PC-9 (cell line): ENCODE data around the gene ZNF154. TPM values are rescaled to one million over a fixed set of nuclear protein-coding genes. Genes with fewer than 3 reads are reported as not detected.

Experiments used
- BruUV-seq: library from RNA; stranded (reverse); fragments of 400-500 nt; replicated peaks from 2 replicates; lab custom pipeline; 2021; lab: Mats Ljungman, UMichigan
- CTCF ChIA-PET: fragments of 300-600 bp; sonication (Branson Sonifier 250); formaldehyde crosslinking; loops from one replicate; lab custom pipeline; 2022; ENCODE audit warnings: antibody characterized with exemption; lab: Charles Lee
- POLR2A ChIA-PET: fragments of 300-600 bp; sonication (Branson Sonifier 250); formaldehyde crosslinking; loops from one replicate; lab custom pipeline; 2022; ENCODE audit warnings: antibody characterized with exemption; ENCODE audit not compliant: unreplicated experiment; lab: Charles Lee
- DNase-seq, 2 experiments: peaks; one replicate each; pipeline versions ENCODE4 v3.0.0 to v3.0.0-alpha.2; 2015 to 2022; ENCODE audit warnings: mixed read lengths in 1 of 2
- H2AFZ ChIP-seq: fragments of 200-600 bp; sonication (generic); 2 replicates; pipeline ENCODE4 v1.8.1; 2017; ENCODE audit warnings: antibody characterized with exemption
- H3F3A ChIP-seq: fragments of 200-600 bp; sonication (generic); 2 replicates; pipeline ENCODE4 v1.8.1; 2017; ENCODE audit warnings: antibody characterized with exemption, mild to moderate bottlenecking, low read depth; ENCODE audit not compliant: insufficient read depth
- H3K27ac ChIP-seq: fragments of 200-600 bp; sonication (generic); 2 replicates; pipeline ENCODE4 v1.6.1; 2016; ENCODE audit warnings: mixed run types
- H3K27me3 ChIP-seq: fragments of 200-600 bp; sonication (generic); 2 replicates; pipeline ENCODE4 v1.6.1; 2016; ENCODE audit warnings: low read depth, mixed run types; ENCODE audit not compliant: insufficient read depth
- H3K36me3 ChIP-seq: fragments of 200-600 bp; sonication (generic); 2 replicates; pipeline ENCODE4 v1.6.1; 2016; ENCODE audit warnings: low read depth, mixed run types
- H3K4me1 ChIP-seq: fragments of 200-600 bp; sonication (generic); replicated peaks from 2 replicates; pipeline ENCODE4 v1.6.1; 2016; ENCODE audit warnings: mixed run types; ENCODE audit not compliant: insufficient read depth
- H3K4me2 ChIP-seq: fragments of 200-600 bp; sonication (generic); 2 replicates; pipeline ENCODE4 v1.6.1; 2017; ENCODE audit warnings: mixed run types
- H3K4me3 ChIP-seq: fragments of 200-600 bp; sonication (generic); 2 replicates; pipeline ENCODE4 v1.6.1; 2016; ENCODE audit warnings: mixed run types
- H3K79me2 ChIP-seq: fragments of 200-600 bp; sonication (generic); 2 replicates; pipeline ENCODE4 v1.6.1; 2017; ENCODE audit warnings: low read depth, mixed run types
- H3K9me2 ChIP-seq: fragments of 200-600 bp; sonication (generic); 2 replicates; pipeline ENCODE4 v1.8.1; 2017; ENCODE audit warnings: mild to moderate bottlenecking; ENCODE audit not compliant: insufficient read depth
- H3K9me3 ChIP-seq: fragments of 200-600 bp; sonication (generic); 2 replicates; pipeline ENCODE4 v1.8.1; 2016; ENCODE audit warnings: low read depth; ENCODE audit not compliant: insufficient read depth
- H4K20me1 ChIP-seq: fragments of 200-600 bp; sonication (generic); 2 replicates; pipeline ENCODE4 v1.8.1; 2017; ENCODE audit not compliant: insufficient read depth
- EZH2 ChIP-seq: fragments of 200-600 bp; sonication (generic); IDR thresholded peaks from 2 replicates; pipeline ENCODE4 v1.8.0; 2017; ENCODE audit warnings: antibody characterized with exemption, low read depth
- intact Hi-C: fragments of 100-400 bp; cut with micrococcal nuclease; formaldehyde crosslinking; loops from one replicate; pipeline ENCODE4 v1.10.0; 2022; ENCODE audit not compliant: unreplicated experiment
- total RNA-seq: library from RNA; stranded (reverse); gene quantifications from 2 replicates; pipeline ENCODE4 v1.2.3, GENCODE V29; 2021
- TF ChIP-seq, protein P1 (sequence below): fragments of 200-600 bp; sonication (generic); conservative IDR thresholded peaks from 2 replicates; pipeline ENCODE4 v1.6.1; 2017; ENCODE audit warnings: mixed run types, antibody characterized with exemption, mild to moderate bottlenecking, moderate library complexity

ZNF154 gene
- total RNA-seq, 1 experiment from 2014 or later, result 0.17 TPM

DNA sequence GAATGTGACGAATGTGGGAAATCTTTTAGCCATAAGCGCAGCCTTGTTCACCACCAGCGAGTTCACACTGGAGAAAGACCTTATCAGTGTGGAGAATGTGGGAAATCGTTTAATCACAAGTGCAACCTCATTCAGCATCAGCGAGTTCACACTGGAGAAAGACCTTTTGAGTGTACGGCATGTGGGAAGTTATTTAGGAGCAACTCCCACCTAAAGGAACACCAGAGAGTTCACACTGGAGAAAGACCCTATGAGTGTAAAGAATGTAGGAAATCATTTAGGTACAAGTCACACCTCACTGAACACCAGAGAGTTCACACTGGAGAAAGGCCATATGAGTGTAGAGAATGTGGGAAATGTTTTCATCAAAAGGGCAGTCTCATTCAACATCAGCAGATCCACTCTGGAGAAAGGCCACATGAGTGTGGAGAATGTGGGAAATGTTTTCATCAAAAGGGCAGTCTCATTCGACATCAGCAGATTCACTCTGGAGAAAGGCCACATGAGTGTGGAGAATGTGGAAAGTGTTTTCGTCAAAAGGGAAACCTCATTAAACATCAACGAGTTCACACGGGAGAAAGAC, 45.2 kb upstream of the ZNF154 start:
- Histone ChIP-seq H3K4me1 (no peaks in the 10 kb centered on the region), H4K20me1 (no peaks in the 10 kb centered on the region), H3F3A (no peaks in the 10 kb centered on the region), H3K9me3 (peaks cover 77% of the 10 kb centered on the region), H3K9me2 (no peaks in the 10 kb centered on the region), H3K4me2 (no peak overlapping the region), H2AFZ (no peak overlapping the region), H3K27me3 (no peaks in the 10 kb centered on the region), H3K27ac (no peak overlapping the region), H3K36me3 (peaks cover 83% of the 10 kb centered on the region), H3K79me2 (peaks cover 10% of the 10 kb centered on the region), H3K4me3 (0 out of 2 replicates have a peak overlapping the region, but pooled peaks have one; percentile 0)
- DNase-seq, result no peak
- intact Hi-C loops, result no loop called here
- ChIA-PET CTCF (no interaction called here), POLR2A (no interaction called here)
- BruUV-seq, result no TSS peak
- no peak for TF ChIP-seq EZH2
- TF ChIP-seq, protein P1, sequence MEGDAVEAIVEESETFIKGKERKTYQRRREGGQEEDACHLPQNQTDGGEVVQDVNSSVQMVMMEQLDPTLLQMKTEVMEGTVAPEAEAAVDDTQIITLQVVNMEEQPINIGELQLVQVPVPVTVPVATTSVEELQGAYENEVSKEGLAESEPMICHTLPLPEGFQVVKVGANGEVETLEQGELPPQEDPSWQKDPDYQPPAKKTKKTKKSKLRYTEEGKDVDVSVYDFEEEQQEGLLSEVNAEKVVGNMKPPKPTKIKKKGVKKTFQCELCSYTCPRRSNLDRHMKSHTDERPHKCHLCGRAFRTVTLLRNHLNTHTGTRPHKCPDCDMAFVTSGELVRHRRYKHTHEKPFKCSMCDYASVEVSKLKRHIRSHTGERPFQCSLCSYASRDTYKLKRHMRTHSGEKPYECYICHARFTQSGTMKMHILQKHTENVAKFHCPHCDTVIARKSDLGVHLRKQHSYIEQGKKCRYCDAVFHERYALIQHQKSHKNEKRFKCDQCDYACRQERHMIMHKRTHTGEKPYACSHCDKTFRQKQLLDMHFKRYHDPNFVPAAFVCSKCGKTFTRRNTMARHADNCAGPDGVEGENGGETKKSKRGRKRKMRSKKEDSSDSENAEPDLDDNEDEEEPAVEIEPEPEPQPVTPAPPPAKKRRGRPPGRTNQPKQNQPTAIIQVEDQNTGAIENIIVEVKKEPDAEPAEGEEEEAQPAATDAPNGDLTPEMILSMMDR, result no peak

DNA sequence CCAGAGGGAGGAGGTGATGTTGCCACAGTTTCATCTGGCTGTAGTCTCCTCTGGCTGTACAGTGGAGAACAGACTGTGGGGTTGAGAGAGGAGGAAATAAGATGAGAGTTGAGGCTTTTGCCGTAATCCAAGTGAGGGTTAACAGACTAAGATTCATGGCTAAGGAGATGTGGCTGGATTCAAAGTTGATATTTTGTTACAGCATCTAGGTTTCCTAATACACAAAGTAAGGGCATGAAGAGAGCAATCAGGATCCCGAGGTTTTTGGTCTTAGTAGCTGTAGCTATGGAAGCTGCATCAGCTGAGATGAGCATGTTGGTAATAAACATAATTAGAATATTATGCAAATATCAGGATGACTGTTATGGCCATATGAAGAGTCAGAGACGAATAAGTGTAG, 39.0 kb upstream of the ZNF154 start:
- CTCF ChIA-PET, result interaction anchor here (0.6 kb wide), 1 partner anchor 663 kb away, joined by 5 read pairs; no protein-coding TSS in a partner anchor
- BruUV-seq, result no TSS peak
- TF ChIP-seq, protein P1, result no peak
- TF ChIP-seq EZH2, result no peak
- peaks cover 53% of the 10 kb centered on the region for H3K36me3 ChIP-seq
- no peaks in the 10 kb centered on the region for H3K9me2 ChIP-seq
- H3K27me3 ChIP-seq, result no peaks in the 10 kb centered on the region
- intact Hi-C loops, result loop anchor here (10.0 kb wide), 1 partner anchor 157 kb away; no protein-coding TSS in a partner anchor
- H3F3A ChIP-seq, result no peaks in the 10 kb centered on the region
- no peak for DNase-seq
- peak overlapping the region; percentile 98 for H3K4me3 ChIP-seq
- H3K27ac ChIP-seq, result no peak overlapping the region
- no peaks in the 10 kb centered on the region for H4K20me1 ChIP-seq
- no peak overlapping the region for H2AFZ ChIP-seq
- H3K79me2 ChIP-seq, result peaks cover 34% of the 10 kb centered on the region
- peaks cover 10% of the 10 kb centered on the region; the same call in 1 of the 2 replicates for H3K4me1 ChIP-seq
- POLR2A ChIA-PET, result interaction anchor here (0.6 kb wide), 1 partner anchor 435 kb away, joined by 3 read pairs; the partner anchor contains the start of gene ZNF274
- peak overlapping the region; percentile 87 for H3K4me2 ChIP-seq
- H3K9me3 ChIP-seq, result peaks cover 62% of the 10 kb centered on the region

DNA sequence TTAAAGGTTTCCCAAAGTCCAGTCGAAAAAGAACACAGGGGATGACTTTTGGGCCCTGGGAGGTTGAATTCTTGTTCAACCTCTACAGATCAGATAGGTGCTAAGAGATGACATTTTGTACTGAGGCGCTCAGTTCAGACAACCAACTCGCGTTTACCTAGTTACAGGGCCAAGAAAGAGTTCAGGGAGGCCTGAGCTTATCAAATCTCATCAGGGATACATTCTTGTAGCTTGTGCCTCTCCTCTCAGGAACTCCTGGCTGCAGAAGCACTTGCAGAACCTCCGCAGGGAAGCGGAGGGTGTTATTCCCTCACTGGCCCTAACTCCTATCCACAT, 38.4 kb upstream of the ZNF154 start:
- no peak for TF ChIP-seq EZH2
- TF ChIP-seq, protein P1, result no peak
- Histone ChIP-seq H3K4me3 (peak overlapping the region; percentile 98), H3K27ac (no peak overlapping the region), H3K36me3 (peaks cover 47% of the 10 kb centered on the region), H3K27me3 (no peaks in the 10 kb centered on the region), H3K4me2 (peak overlapping the region; percentile 87), H3K4me1 (peaks cover 10% of the 10 kb centered on the region; the same call in 1 of the 2 replicates), H3K9me2 (no peaks in the 10 kb centered on the region), H3K9me3 (peaks cover 57% of the 10 kb centered on the region), H2AFZ (peak overlapping the region; percentile 98), H4K20me1 (no peaks in the 10 kb centered on the region), H3F3A (no peaks in the 10 kb centered on the region), H3K79me2 (peaks cover 34% of the 10 kb centered on the region)
- CTCF ChIA-PET, result interaction anchor here (0.6 kb wide), 1 partner anchor 662 kb away, joined by 5 read pairs; no protein-coding TSS in a partner anchor
- no TSS peak for BruUV-seq
- intact Hi-C loops, result loop anchor here (2.0 to 10.0 kb wide), 2 partner anchors 67 to 157 kb away; partner anchors contain the start of gene ZNF552
- POLR2A ChIA-PET, result interaction anchor here (0.6 kb wide), 2 partner anchors 188 to 435 kb away, joined by 3 read pairs; partner anchors contain the start of gene ZNF274
- no peak for DNase-seq
